K562 (cell line): Measurements from ENCODE around the gene NECTIN2. TPM values are rescaled to one million over a fixed set of nuclear protein-coding genes. Genes with fewer than 3 reads are reported as not detected.
A peak's percentile ranks its signal among the peaks of the same experiment; 100 is the strongest.

Source experiments
- ASH1L ChIP-seq: fragments of 450-650 bp; IDR thresholded peaks from 2 replicates; pipeline ENCODE4 v1.6.1; 2018; ENCODE audit warnings: borderline replicate concordance, mild to moderate bottlenecking, low read depth; ENCODE audit not compliant: partially characterized antibody
- CCNT2 ChIP-seq: IDR thresholded peaks from 2 replicates; pipeline ENCODE4 v1.6.1; 2011; ENCODE audit warnings: borderline replicate concordance, low read depth, mild to moderate bottlenecking, moderate library complexity, mixed read lengths, low read length; ENCODE audit not compliant: insufficient read length; ENCODE audit errors: extremely low read depth
- CTBP1 ChIP-seq: fragments of 450-650 bp; IDR thresholded peaks from 2 replicates; pipeline ENCODE4 v1.6.1; 2016; ENCODE audit warnings: borderline replicate concordance
- EP300 ChIP-seq: IDR thresholded peaks from 2 replicates; pipeline ENCODE4 v1.6.1; 2012; ENCODE audit warnings: low read length, improper control_type of control experiment
- FOXK2 ChIP-seq, 2 experiments: fragments of 450-650 bp; IDR thresholded peaks in 1 of 2; conservative IDR thresholded peaks in 1 of 2; 2 replicates each; pipeline ENCODE4 v1.6.1; 2016; ENCODE audit warnings: low read depth in 2 of 2, mild to moderate bottlenecking in 1 of 2
- HMG20A ChIP-seq: fragments of 450-650 bp; formaldehyde crosslinking; conservative IDR thresholded peaks from 2 replicates; pipeline ENCODE4 v1.4.0; 2020; ENCODE audit warnings: mild to moderate bottlenecking, mixed read lengths
- MCM3 ChIP-seq: fragments of 450-650 bp; IDR thresholded peaks from 2 replicates; pipeline ENCODE4 v1.6.1; 2016
- NR2C1 ChIP-seq, 2 experiments: fragments of 450-650 bp; IDR thresholded peaks; 2 replicates each; pipeline ENCODE4 v1.6.1; 2017; ENCODE audit warnings: mild to moderate bottlenecking in 2 of 2, antibody characterized with exemption in 1 of 2, inconsistent platforms in 1 of 2, missing compliant biosample characterization in 1 of 2, missing genetic modification characterization in 1 of 2
- OTX1 ChIP-seq: fragments of 450-650 bp; formaldehyde crosslinking; IDR thresholded peaks from 2 replicates; pipeline ENCODE4 v1.4.0; 2022; ENCODE audit warnings: mild to moderate bottlenecking
- POLR2AphosphoS5 ChIP-seq: IDR thresholded peaks from 2 replicates; pipeline ENCODE4 v1.6.1; 2011; ENCODE audit warnings: mild to moderate bottlenecking, low read depth, low read length, moderate library complexity; ENCODE audit not compliant: control insufficient read depth, insufficient read depth
- SETDB1 ChIP-seq: IDR thresholded peaks from one replicate; pipeline ENCODE4 v1.6.1; 2012; ENCODE audit warnings: low read length, control low read depth, inconsistent platforms
- SMC3 ChIP-seq: conservative IDR thresholded peaks from 2 replicates; pipeline ENCODE4 v1.6.1; 2011; ENCODE audit warnings: low read depth, low read length, improper control_type of control experiment; ENCODE audit not compliant: insufficient read depth
- SP1 ChIP-seq: sonication (generic); formaldehyde crosslinking; IDR thresholded peaks from 2 replicates; pipeline ENCODE4 v1.8.1; 2022; ENCODE audit warnings: mild to moderate bottlenecking, missing genetic modification reagents
- TBP ChIP-seq: optimal IDR thresholded peaks from 2 replicates; pipeline ENCODE3; 2011; ENCODE audit warnings: low read depth, low read length, improper control_type of control experiment
- ZBTB7A ChIP-seq: IDR thresholded peaks from 2 replicates; pipeline ENCODE4 v1.6.1; 2011; ENCODE audit warnings: low read depth, mild to moderate bottlenecking, low read length, moderate library complexity, borderline replicate concordance; ENCODE audit not compliant: control insufficient read depth
- ZNF12 ChIP-seq: sonication (generic); formaldehyde crosslinking; IDR thresholded peaks from 2 replicates; pipeline ENCODE4 v1.4.0; 2020; ENCODE audit warnings: mild to moderate bottlenecking, missing genetic modification reagents
- ZNF140 ChIP-seq: fragments of 250-450 bp; sonication (Bioruptor Pico); IDR thresholded peaks from 2 replicates; pipeline ENCODE4 v1.8.0; 2021; ENCODE audit warnings: moderate library complexity, mild to moderate bottlenecking, inconsistent platforms
- ZNF143 ChIP-seq: sonication (generic); formaldehyde crosslinking; IDR thresholded peaks from 2 replicates; pipeline ENCODE4 v1.9.0; 2022; ENCODE audit warnings: mild to moderate bottlenecking, missing genetic modification reagents
- ZNF253 ChIP-seq: fragments of 250-450 bp; sonication (Bioruptor Pico); conservative IDR thresholded peaks from 2 replicates; pipeline ENCODE4 v1.6.1; 2021; ENCODE audit warnings: mild to moderate bottlenecking
- ZNF561 ChIP-seq: fragments of 450-650 bp; formaldehyde crosslinking; conservative IDR thresholded peaks from 2 replicates; pipeline ENCODE4 v1.4.0; 2020; ENCODE audit warnings: mild to moderate bottlenecking, moderate library complexity
- polyA plus RNA-seq, 8 experiments: library from polyadenylated mRNA; depleted of rRNA in 4 of 8; stranded (reverse) in 5 of 8; unstranded in 3 of 8; fragments of >200 nt; fragmentation: Nextera tagmentation in 2 of 8; fragmentation: Illumina TruSeq in 1 of 8; extraction: Ambion mirVana in 2 of 8; extraction: Trizol in 1 of 8; gene quantifications; 2 replicates each; pipeline versions ENCODE4 v1.2.1 to v1.2.3, GENCODE V29; 2011 to 2014; ENCODE audit warnings: inconsistent platforms in 1 of 8, missing spikeins in 1 of 8
- total RNA-seq, 7 experiments: library from RNA; depleted of rRNA in 6 of 7; stranded (reverse); fragments of >200 nt in 6 of 7; fragmentation: Illumina TruSeq in 2 of 7; extraction: Trizol in 2 of 7; gene quantifications; 2 replicates each; pipeline versions ENCODE4 v1.2.1 to v1.2.3, GENCODE V29; 2011 to 2021; ENCODE audit warnings: low replicate concordance in 1 of 7
- TF ChIP-seq, protein P1 (sequence below), 2 experiments: fragments of 450-650 bp; IDR thresholded peaks; 2 replicates each; pipeline ENCODE4 v1.6.1; 2018; ENCODE audit warnings: mild to moderate bottlenecking in 2 of 2, low read depth in 1 of 2; ENCODE audit not compliant: partially characterized antibody in 2 of 2
- TF ChIP-seq, protein P2 (sequence below): fragments of 250-450 bp; sonication (Bioruptor Pico); IDR thresholded peaks from 2 replicates; pipeline ENCODE4 v1.9.0; 2021; ENCODE audit warnings: mild to moderate bottlenecking
- TF ChIP-seq, protein P3 (sequence below): fragments of 250-450 bp; sonication (Bioruptor Pico); IDR thresholded peaks from 2 replicates; pipeline ENCODE4 v1.8.0; 2021; ENCODE audit warnings: moderate library complexity, mild to moderate bottlenecking, inconsistent platforms

NECTIN2 gene
- total and polyA plus RNA-seq, 9 of the 15 experiments (the other 6 are each of a cell fraction or from before 2014, with no cell fraction given) = 3.9 to 94.9 (median 34.9) TPM

DNA sequence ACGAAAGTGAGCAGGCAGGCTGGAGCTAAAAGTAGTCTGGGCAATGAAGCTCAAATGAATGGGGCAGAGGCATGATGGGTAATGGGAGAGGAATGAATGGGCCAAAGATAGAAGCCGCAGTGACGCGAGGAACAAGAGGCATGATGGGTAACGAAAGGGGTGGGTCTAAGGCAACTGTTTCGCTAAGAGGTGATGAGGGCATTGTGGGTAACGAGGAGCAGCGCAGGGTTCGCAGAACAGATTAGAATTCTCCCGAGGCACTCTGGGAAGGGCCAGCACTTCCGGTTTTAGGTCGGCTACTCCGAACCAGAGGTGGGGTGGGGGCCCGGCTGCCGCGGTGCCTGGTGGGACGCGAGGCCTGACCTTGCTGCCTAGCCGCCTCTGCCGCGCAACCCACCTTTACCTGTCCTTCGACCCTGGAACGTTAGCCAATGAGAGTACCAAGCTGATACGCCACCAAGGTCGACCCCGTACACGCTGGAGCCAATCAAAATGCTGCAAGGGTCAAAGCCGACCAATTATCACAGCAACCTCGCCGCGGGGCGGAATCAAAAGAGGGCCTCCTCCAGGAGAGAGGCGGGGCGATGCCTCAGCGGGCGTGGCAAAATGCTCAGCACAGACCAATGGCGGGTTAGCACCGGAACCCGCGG lies 44.4 kb downstream of the NECTIN2 start (continued):
- TF ChIP-seq ZNF140 (CRISPR knock-in tag) (no peak), ZNF253 (CRISPR knock-in tag) (no peak), ASH1L (peak; percentile 97), POLR2AphosphoS5 (peak; percentile 83; the same call in 1 of the 2 replicates), ZNF12 (no peak), CTBP1 (peak; percentile 17; the same call in 1 of the 2 replicates), SP1 (CRISPR knock-in tag) (peak; percentile 98; the same call in 1 of the 2 replicates), EP300 (peak; percentile 46; the same call in 1 of the 2 replicates), CCNT2 (peak; percentile 64), SETDB1 (peak; percentile 98), ZNF143 (CRISPR knock-in tag) (peak; percentile 91), SMC3 (no peak), HMG20A (CRISPR knock-in tag) (no peak), MCM3 (no peak), OTX1 (CRISPR knock-in tag) (peak; percentile 95), NR2C1 (IDR thresholded peaks at IDR 0.05) (peak; percentile 98), NR2C1 (tag; IDR thresholded peaks at IDR 0.05) (peak; percentile 99), ZNF561 (CRISPR knock-in tag) (no peak), TBP (peak; percentile 91), FOXK2 (conservative IDR thresholded peaks at IDR 0.05 in 1 of 2, IDR thresholded peaks at IDR 0.05 in 1 of 2; ENCODE audit: low read depth in 2 of 2) (peak; percentile 89 to 92), ZBTB7A (no peak; the same call in 1 of the 2 replicates)
- TF ChIP-seq, protein P1, sequence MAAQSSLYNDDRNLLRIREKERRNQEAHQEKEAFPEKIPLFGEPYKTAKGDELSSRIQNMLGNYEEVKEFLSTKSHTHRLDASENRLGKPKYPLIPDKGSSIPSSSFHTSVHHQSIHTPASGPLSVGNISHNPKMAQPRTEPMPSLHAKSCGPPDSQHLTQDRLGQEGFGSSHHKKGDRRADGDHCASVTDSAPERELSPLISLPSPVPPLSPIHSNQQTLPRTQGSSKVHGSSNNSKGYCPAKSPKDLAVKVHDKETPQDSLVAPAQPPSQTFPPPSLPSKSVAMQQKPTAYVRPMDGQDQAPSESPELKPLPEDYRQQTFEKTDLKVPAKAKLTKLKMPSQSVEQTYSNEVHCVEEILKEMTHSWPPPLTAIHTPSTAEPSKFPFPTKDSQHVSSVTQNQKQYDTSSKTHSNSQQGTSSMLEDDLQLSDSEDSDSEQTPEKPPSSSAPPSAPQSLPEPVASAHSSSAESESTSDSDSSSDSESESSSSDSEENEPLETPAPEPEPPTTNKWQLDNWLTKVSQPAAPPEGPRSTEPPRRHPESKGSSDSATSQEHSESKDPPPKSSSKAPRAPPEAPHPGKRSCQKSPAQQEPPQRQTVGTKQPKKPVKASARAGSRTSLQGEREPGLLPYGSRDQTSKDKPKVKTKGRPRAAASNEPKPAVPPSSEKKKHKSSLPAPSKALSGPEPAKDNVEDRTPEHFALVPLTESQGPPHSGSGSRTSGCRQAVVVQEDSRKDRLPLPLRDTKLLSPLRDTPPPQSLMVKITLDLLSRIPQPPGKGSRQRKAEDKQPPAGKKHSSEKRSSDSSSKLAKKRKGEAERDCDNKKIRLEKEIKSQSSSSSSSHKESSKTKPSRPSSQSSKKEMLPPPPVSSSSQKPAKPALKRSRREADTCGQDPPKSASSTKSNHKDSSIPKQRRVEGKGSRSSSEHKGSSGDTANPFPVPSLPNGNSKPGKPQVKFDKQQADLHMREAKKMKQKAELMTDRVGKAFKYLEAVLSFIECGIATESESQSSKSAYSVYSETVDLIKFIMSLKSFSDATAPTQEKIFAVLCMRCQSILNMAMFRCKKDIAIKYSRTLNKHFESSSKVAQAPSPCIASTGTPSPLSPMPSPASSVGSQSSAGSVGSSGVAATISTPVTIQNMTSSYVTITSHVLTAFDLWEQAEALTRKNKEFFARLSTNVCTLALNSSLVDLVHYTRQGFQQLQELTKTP (IDR thresholded peaks at IDR 0.05; ENCODE audit: low read depth in 1 of 2, partially characterized antibody in 2 of 2) = peak in 1 of 2 experiments; percentile 96
- TF ChIP-seq, protein P2, sequence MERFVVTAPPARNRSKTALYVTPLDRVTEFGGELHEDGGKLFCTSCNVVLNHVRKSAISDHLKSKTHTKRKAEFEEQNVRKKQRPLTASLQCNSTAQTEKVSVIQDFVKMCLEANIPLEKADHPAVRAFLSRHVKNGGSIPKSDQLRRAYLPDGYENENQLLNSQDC = no peak
- TF ChIP-seq, protein P3, sequence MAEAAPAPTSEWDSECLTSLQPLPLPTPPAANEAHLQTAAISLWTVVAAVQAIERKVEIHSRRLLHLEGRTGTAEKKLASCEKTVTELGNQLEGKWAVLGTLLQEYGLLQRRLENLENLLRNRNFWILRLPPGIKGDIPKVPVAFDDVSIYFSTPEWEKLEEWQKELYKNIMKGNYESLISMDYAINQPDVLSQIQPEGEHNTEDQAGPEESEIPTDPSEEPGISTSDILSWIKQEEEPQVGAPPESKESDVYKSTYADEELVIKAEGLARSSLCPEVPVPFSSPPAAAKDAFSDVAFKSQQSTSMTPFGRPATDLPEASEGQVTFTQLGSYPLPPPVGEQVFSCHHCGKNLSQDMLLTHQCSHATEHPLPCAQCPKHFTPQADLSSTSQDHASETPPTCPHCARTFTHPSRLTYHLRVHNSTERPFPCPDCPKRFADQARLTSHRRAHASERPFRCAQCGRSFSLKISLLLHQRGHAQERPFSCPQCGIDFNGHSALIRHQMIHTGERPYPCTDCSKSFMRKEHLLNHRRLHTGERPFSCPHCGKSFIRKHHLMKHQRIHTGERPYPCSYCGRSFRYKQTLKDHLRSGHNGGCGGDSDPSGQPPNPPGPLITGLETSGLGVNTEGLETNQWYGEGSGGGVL (CRISPR knock-in tag) = no peak
